Effector memory CD4-positive, alpha-beta T cell (primary cell): ENCODE results near the gene TPPP.

ENCODE experiments used
- DNase-seq, 3 donors: peaks; one replicate each; pipeline ENCODE4 v3.0.0-alpha.2; 2020
- H3K27ac ChIP-seq: 2 replicates; pipeline ENCODE4 v1.7.0; 2013; ENCODE audit warnings: mild to moderate bottlenecking, low read length, moderate library complexity; ENCODE audit not compliant: insufficient read depth, poor library complexity, severe bottlenecking
- H3K27me3 ChIP-seq: replicated peaks from 2 replicates; pipeline ENCODE4 v1.7.0; 2013; ENCODE audit warnings: mild to moderate bottlenecking, low read length; ENCODE audit not compliant: insufficient read depth, control insufficient read depth, poor library complexity, severe bottlenecking
- H3K36me3 ChIP-seq: 2 replicates; pipeline ENCODE4 v1.7.0; 2013; ENCODE audit warnings: mild to moderate bottlenecking, low read length, moderate library complexity; ENCODE audit not compliant: control insufficient read depth, insufficient read depth
- H3K4me1 ChIP-seq: 2 replicates; pipeline ENCODE4 v1.7.0; 2013; ENCODE audit warnings: low read length, mild to moderate bottlenecking; ENCODE audit not compliant: control insufficient read depth, insufficient read depth, poor library complexity, severe bottlenecking
- H3K4me3 ChIP-seq: 2 replicates; pipeline ENCODE4 v1.7.0; 2013; ENCODE audit warnings: low read length, low read depth, mild to moderate bottlenecking; ENCODE audit not compliant: insufficient read depth, poor library complexity, severe bottlenecking
- H3K9me3 ChIP-seq: 2 replicates; pipeline ENCODE4 v1.7.0; 2013; ENCODE audit warnings: mild to moderate bottlenecking, low read length, moderate library complexity; ENCODE audit not compliant: control insufficient read depth

Gene TPPP

GRCh38 chr5:644971-645370, 48.2 kb downstream of the TPPP start:
- Histone ChIP-seq H3K36me3 (peaks cover 21% of the 10 kb centered on the region), H3K27ac (no peak overlapping the region), H3K9me3 (no peaks in the 10 kb centered on the region)

GRCh38 chr5:644509-644908, 48.6 kb downstream of the TPPP start:
- Histone ChIP-seq H3K4me3 (no peak overlapping the region), H3K9me3 (no peaks in the 10 kb centered on the region), H3K27ac (no peak overlapping the region), H3K36me3 (peaks cover 24% of the 10 kb centered on the region), H3K4me1 (no peaks in the 10 kb centered on the region), H3K27me3 (no peaks in the 10 kb centered on the region)
- no peak for DNase-seq

More at GRCh38 chr5:644971-645370, 48.2 kb downstream of the TPPP start:
- Histone ChIP-seq H3K4me3 (no peak overlapping the region), H3K27me3 (no peaks in the 10 kb centered on the region), H3K4me1 (no peaks in the 10 kb centered on the region)
- no peak for DNase-seq

- Histone ChIP-seq H3K27me3 (no peaks in the 10 kb centered on the region), H3K9me3 (no peaks in the 10 kb centered on the region), H3K4me1 (no peaks in the 10 kb centered on the region), H3K36me3 (peaks cover 28% of the 10 kb centered on the region), H3K27ac (no peak overlapping the region), H3K4me3 (no peak overlapping the region)
- DNase-seq: no peak
These were observed 49.3 kb downstream of the TPPP start for GRCh38 chr5:643811-644271.

GRCh38 chr5:643351-643801, 49.8 kb downstream of the TPPP start:
- DNase-seq: no peak
- peaks cover 32% of the 10 kb centered on the region for H3K36me3 ChIP-seq

GRCh38 chr5:642481-642880, 50.7 kb downstream of the TPPP start:
- Histone ChIP-seq H3K4me1 (no peaks in the 10 kb centered on the region), H3K27me3 (no peaks in the 10 kb centered on the region), H3K9me3 (no peaks in the 10 kb centered on the region), H3K27ac (no peak overlapping the region), H3K4me3 (no peak overlapping the region), H3K36me3 (peaks cover 36% of the 10 kb centered on the region)
- DNase-seq: no peak

More at GRCh38 chr5:643351-643801, 49.8 kb downstream of the TPPP start:
- H3K9me3 ChIP-seq: no peaks in the 10 kb centered on the region
- H3K4me1 ChIP-seq: no peaks in the 10 kb centered on the region
- no peak overlapping the region for H3K4me3 ChIP-seq
- no peaks in the 10 kb centered on the region for H3K27me3 ChIP-seq
- H3K27ac ChIP-seq: no peak overlapping the region

GRCh38 chr5:641331-641765, 51.8 kb downstream of the TPPP start:
- DNase-seq: no peak
- H3K4me3 ChIP-seq: no peak overlapping the region
- H3K36me3 ChIP-seq: peaks cover 36% of the 10 kb centered on the region
- no peaks in the 10 kb centered on the region for H3K4me1 ChIP-seq
- no peaks in the 10 kb centered on the region for H3K27me3 ChIP-seq
- no peak overlapping the region for H3K27ac ChIP-seq
- H3K9me3 ChIP-seq: no peaks in the 10 kb centered on the region

GRCh38 chr5:640461-641330, 52.5 kb downstream of the TPPP start:
- DNase-seq: no peak
- H3K36me3 ChIP-seq: peaks cover 42% of the 10 kb centered on the region
- no peak overlapping the region for H3K27ac ChIP-seq
- no peak overlapping the region for H3K4me3 ChIP-seq
- no peaks in the 10 kb centered on the region for H3K9me3 ChIP-seq
- no peaks in the 10 kb centered on the region for H3K27me3 ChIP-seq
- no peaks in the 10 kb centered on the region for H3K4me1 ChIP-seq

- Histone ChIP-seq H3K4me1 (no peaks in the 10 kb centered on the region), H3K36me3 (peaks cover 44% of the 10 kb centered on the region), H3K27ac (no peak overlapping the region), H3K4me3 (no peak overlapping the region), H3K9me3 (no peaks in the 10 kb centered on the region), H3K27me3 (no peaks in the 10 kb centered on the region)
- DNase-seq: no peak
These were observed 53.5 kb downstream of the TPPP start for GRCh38 chr5:639584-640213.

GRCh38 chr5:639253-639530, 54.0 kb downstream of the TPPP start:
- H3K27ac ChIP-seq: no peak overlapping the region
- H3K27me3 ChIP-seq: no peaks in the 10 kb centered on the region
- H3K4me3 ChIP-seq: no peak overlapping the region
- no peaks in the 10 kb centered on the region for H3K4me1 ChIP-seq
- DNase-seq: no peak
- peaks cover 49% of the 10 kb centered on the region for H3K36me3 ChIP-seq
- H3K9me3 ChIP-seq: no peaks in the 10 kb centered on the region
